ENCODE measurements around the gene IKBKE.

The IKBKE gene

GRCh38 chr1:206544562-206545257 is 74.4 kb downstream of the IKBKE start:
- DNase-seq (ENCODE audit: low read depth): peak; percentile 51

GRCh38 chr1:206545351-206545750 is 75.1 kb downstream of the IKBKE start:
- no peak for DNase-seq (ENCODE audit: low read depth)
